Adrenal gland (tissue), 5 donors: ENCODE measurements around the gene TLE6.
"Not testable (repeated sequence)": the region's sequence is repeated elsewhere in the genome, so short reads cannot be mapped to it uniquely, and the experiment has no call there.

Experiments used
- CTCF ChIP-seq, 6 experiments: fragments of 450-650 bp in 4 of 6; fragments of 200-600 bp in 2 of 6; sonication (generic) in 1 of 6; IDR thresholded peaks; 1 replicate in 5 of 6; 2 replicates in 1 of 6; pipeline versions ENCODE4 v1.5.1 to v1.8.0; 2016 to 2021; ENCODE audit warnings: antibody characterized with exemption in 6 of 6, mild to moderate bottlenecking in 2 of 6, moderate library complexity in 1 of 6
- POLR2A ChIP-seq, 2 donors: fragments of 450-650 bp; IDR thresholded peaks; one replicate each; pipeline ENCODE4 v1.6.1; 2017; ENCODE audit warnings: antibody characterized with exemption in 2 of 2, mild to moderate bottlenecking in 2 of 2, moderate library complexity in 1 of 2
- donor health status: DM: no; HTN: no; CAD: no.

- not testable (repeated sequence) for TF ChIP-seq CTCF, POLR2A (IDR thresholded peaks at IDR 0.05)
Observed at GRCh38 chr19:2963631-2964030, 13.7 kb upstream of the TLE6 start.
